ENCODE measurements around the gene STARD10.

Gene STARD10

GRCh38 chr11:72824811-72825505 lies 31.1 kb upstream of the STARD10 start:
- no peak overlapping the region for H3K4me2 ChIP-seq (ENCODE audit: low read length)
- peaks cover 25% of the 10 kb centered on the region for H3K4me1 ChIP-seq (ENCODE audit: control insufficient read depth, insufficient read depth, low read length)
- H3K9me3 ChIP-seq (replicated peaks; ENCODE audit: low read length) = no peaks in the 10 kb centered on the region
- no peak overlapping the region for H3K4me3 ChIP-seq (ENCODE audit: low read length)
- peaks cover 10% of the 10 kb centered on the region for H3K36me3 ChIP-seq (ENCODE audit: insufficient read depth, low read length)
- no peak overlapping the region for H3K9ac ChIP-seq (ENCODE audit: low read depth, low read length)
- H3K27me3 ChIP-seq (ENCODE audit: control insufficient read depth, insufficient read depth, low read length) = no peaks in the 10 kb centered on the region

GRCh38 chr11:72824020-72824419 lies 30.2 kb upstream of the STARD10 start:
- Histone ChIP-seq H3K36me3 (ENCODE audit: insufficient read depth, low read length) (peaks cover 10% of the 10 kb centered on the region), H3K27me3 (ENCODE audit: control insufficient read depth, insufficient read depth, low read length) (no peaks in the 10 kb centered on the region), H3K4me3 (ENCODE audit: low read length) (no peak overlapping the region), H3K9ac (ENCODE audit: low read depth, low read length) (no peak overlapping the region), H3K9me3 (replicated peaks; ENCODE audit: low read length) (no peaks in the 10 kb centered on the region), H3K4me2 (ENCODE audit: low read length) (no peak overlapping the region), H3K4me1 (ENCODE audit: control insufficient read depth, insufficient read depth, low read length) (peaks cover 25% of the 10 kb centered on the region)

- no peak overlapping the region for H3K4me2 ChIP-seq (ENCODE audit: low read length)
- H3K4me1 ChIP-seq (ENCODE audit: control insufficient read depth, insufficient read depth, low read length) = peaks cover 21% of the 10 kb centered on the region
- H3K9ac ChIP-seq (ENCODE audit: low read depth, low read length) = no peak overlapping the region
- no peaks in the 10 kb centered on the region for H3K9me3 ChIP-seq (replicated peaks; ENCODE audit: low read length)
- no peak overlapping the region for H3K4me3 ChIP-seq (ENCODE audit: low read length)
- H3K27me3 ChIP-seq (ENCODE audit: control insufficient read depth, insufficient read depth, low read length) = no peaks in the 10 kb centered on the region
- peaks cover 6% of the 10 kb centered on the region for H3K36me3 ChIP-seq (ENCODE audit: insufficient read depth, low read length)
These were observed 29.4 kb upstream of the STARD10 start for GRCh38 chr11:72823105-72823804.

- H3K9ac ChIP-seq (ENCODE audit: low read depth, low read length) = peak overlapping the region; percentile 58
These were observed 28.3 kb upstream of the STARD10 start for GRCh38 chr11:72821920-72822799.

GRCh38 chr11:72821221-72821919 lies 27.5 kb upstream of the STARD10 start:
- Histone ChIP-seq H3K27me3 (ENCODE audit: control insufficient read depth, insufficient read depth, low read length) (no peaks in the 10 kb centered on the region), H3K4me2 (ENCODE audit: low read length) (peak overlapping the region; percentile 92), H3K36me3 (ENCODE audit: insufficient read depth, low read length) (peaks cover 7% of the 10 kb centered on the region), H3K4me1 (ENCODE audit: control insufficient read depth, insufficient read depth, low read length) (peaks cover 19% of the 10 kb centered on the region), H3K4me3 (ENCODE audit: low read length) (peak overlapping the region; percentile 71), H3K9me3 (replicated peaks; ENCODE audit: low read length) (no peaks in the 10 kb centered on the region), H3K9ac (ENCODE audit: low read depth, low read length) (peak overlapping the region; percentile 58)

More at GRCh38 chr11:72821920-72822799, 28.3 kb upstream of the STARD10 start:
- Histone ChIP-seq H3K4me3 (ENCODE audit: low read length) (peak overlapping the region; percentile 71), H3K4me2 (ENCODE audit: low read length) (peak overlapping the region; percentile 92), H3K4me1 (ENCODE audit: control insufficient read depth, insufficient read depth, low read length) (peaks cover 16% of the 10 kb centered on the region), H3K9me3 (replicated peaks; ENCODE audit: low read length) (no peaks in the 10 kb centered on the region), H3K36me3 (ENCODE audit: insufficient read depth, low read length) (peaks cover 10% of the 10 kb centered on the region), H3K27me3 (ENCODE audit: control insufficient read depth, insufficient read depth, low read length) (no peaks in the 10 kb centered on the region)

GRCh38 chr11:72820439-72821139 lies 26.7 kb upstream of the STARD10 start:
- Histone ChIP-seq H3K36me3 (ENCODE audit: insufficient read depth, low read length) (peaks cover 4% of the 10 kb centered on the region), H3K27me3 (ENCODE audit: control insufficient read depth, insufficient read depth, low read length) (no peaks in the 10 kb centered on the region), H3K4me3 (ENCODE audit: low read length) (no peak overlapping the region), H3K9me3 (replicated peaks; ENCODE audit: low read length) (no peaks in the 10 kb centered on the region), H3K9ac (ENCODE audit: low read depth, low read length) (no peak overlapping the region), H3K4me2 (ENCODE audit: low read length) (no peak overlapping the region), H3K4me1 (ENCODE audit: control insufficient read depth, insufficient read depth, low read length) (peaks cover 26% of the 10 kb centered on the region)

GRCh38 chr11:72818971-72819370 lies 25.1 kb upstream of the STARD10 start:
- no peak overlapping the region for H3K4me2 ChIP-seq (ENCODE audit: low read length)
- no peak overlapping the region for H3K9ac ChIP-seq (ENCODE audit: low read depth, low read length)
- no peak overlapping the region for H3K4me3 ChIP-seq (ENCODE audit: low read length)
- no peaks in the 10 kb centered on the region for H3K9me3 ChIP-seq (replicated peaks; ENCODE audit: low read length)
- H3K4me1 ChIP-seq (ENCODE audit: control insufficient read depth, insufficient read depth, low read length) = peaks cover 34% of the 10 kb centered on the region
- peaks cover 4% of the 10 kb centered on the region for H3K36me3 ChIP-seq (ENCODE audit: insufficient read depth, low read length)
- no peaks in the 10 kb centered on the region for H3K27me3 ChIP-seq (ENCODE audit: control insufficient read depth, insufficient read depth, low read length)

- Histone ChIP-seq H3K9me3 (replicated peaks; ENCODE audit: low read length) (no peaks in the 10 kb centered on the region), H3K36me3 (ENCODE audit: insufficient read depth, low read length) (peaks cover 4% of the 10 kb centered on the region), H3K9ac (ENCODE audit: low read depth, low read length) (no peak overlapping the region), H3K4me3 (ENCODE audit: low read length) (no peak overlapping the region), H3K27me3 (ENCODE audit: control insufficient read depth, insufficient read depth, low read length) (no peaks in the 10 kb centered on the region), H3K4me1 (ENCODE audit: control insufficient read depth, insufficient read depth, low read length) (peaks cover 40% of the 10 kb centered on the region), H3K4me2 (ENCODE audit: low read length) (no peak overlapping the region)
These were observed 24.1 kb upstream of the STARD10 start for GRCh38 chr11:72817966-72818365.

- Histone ChIP-seq H3K36me3 (ENCODE audit: insufficient read depth, low read length) (peaks cover 4% of the 10 kb centered on the region), H3K4me3 (ENCODE audit: low read length) (no peak overlapping the region), H3K4me2 (ENCODE audit: low read length) (no peak overlapping the region), H3K4me1 (ENCODE audit: control insufficient read depth, insufficient read depth, low read length) (peaks cover 36% of the 10 kb centered on the region), H3K9me3 (replicated peaks; ENCODE audit: low read length) (no peaks in the 10 kb centered on the region), H3K27me3 (ENCODE audit: control insufficient read depth, insufficient read depth, low read length) (no peaks in the 10 kb centered on the region), H3K9ac (ENCODE audit: low read depth, low read length) (no peak overlapping the region)
These were observed 22.6 kb upstream of the STARD10 start for GRCh38 chr11:72816404-72816990.

- Histone ChIP-seq H3K27me3 (ENCODE audit: control insufficient read depth, insufficient read depth, low read length) (no peaks in the 10 kb centered on the region), H3K9me3 (replicated peaks; ENCODE audit: low read length) (no peaks in the 10 kb centered on the region), H3K4me2 (ENCODE audit: low read length) (peak overlapping the region; percentile 86), H3K9ac (ENCODE audit: low read depth, low read length) (peak overlapping the region; percentile 98), H3K36me3 (ENCODE audit: insufficient read depth, low read length) (peaks cover 4% of the 10 kb centered on the region), H3K4me1 (ENCODE audit: control insufficient read depth, insufficient read depth, low read length) (peaks cover 30% of the 10 kb centered on the region), H3K4me3 (ENCODE audit: low read length) (peak overlapping the region; percentile 98)
These were observed 21.3 kb upstream of the STARD10 start for GRCh38 chr11:72815110-72815618.
